GM21529 (cell line): ENCODE results near the gene PKD2.

ENCODE experiments used
- ATAC-seq: cut with Tn5 transposase; IDR thresholded peaks from one replicate; pipeline ENCODE4 v1.9.1; 2021; ENCODE audit not compliant: unreplicated experiment

The PKD2 gene

GRCh38 chr4:88007304-88008121, at the start of gene PKD2:
Gene PKD2 (plus strand): TSS chr4:88007635. CDS start chr4:88007734, 99 bp downstream.
- ATAC-seq = peak; percentile 89

DNA sequence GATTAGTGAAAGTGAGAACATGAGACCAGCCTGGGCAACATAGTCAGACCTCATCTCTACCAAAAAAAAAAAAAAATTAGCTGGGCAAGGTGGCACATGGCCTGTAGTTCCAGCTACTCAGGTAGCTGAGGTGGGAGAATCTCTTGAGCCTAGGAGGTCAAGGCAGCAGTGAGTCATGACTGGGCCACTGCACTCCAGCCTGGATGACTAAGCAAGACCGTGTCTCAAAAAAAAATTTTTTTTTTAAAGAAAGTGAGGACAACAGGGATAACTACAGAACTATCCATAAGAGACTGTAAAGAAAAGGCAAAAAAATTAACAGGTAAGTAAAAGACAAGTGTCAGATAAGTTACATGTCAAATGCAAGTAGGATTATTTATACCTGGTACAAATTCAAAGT, 45.4 kb upstream of the PKD2 start:
- ATAC-seq = no peak

DNA sequence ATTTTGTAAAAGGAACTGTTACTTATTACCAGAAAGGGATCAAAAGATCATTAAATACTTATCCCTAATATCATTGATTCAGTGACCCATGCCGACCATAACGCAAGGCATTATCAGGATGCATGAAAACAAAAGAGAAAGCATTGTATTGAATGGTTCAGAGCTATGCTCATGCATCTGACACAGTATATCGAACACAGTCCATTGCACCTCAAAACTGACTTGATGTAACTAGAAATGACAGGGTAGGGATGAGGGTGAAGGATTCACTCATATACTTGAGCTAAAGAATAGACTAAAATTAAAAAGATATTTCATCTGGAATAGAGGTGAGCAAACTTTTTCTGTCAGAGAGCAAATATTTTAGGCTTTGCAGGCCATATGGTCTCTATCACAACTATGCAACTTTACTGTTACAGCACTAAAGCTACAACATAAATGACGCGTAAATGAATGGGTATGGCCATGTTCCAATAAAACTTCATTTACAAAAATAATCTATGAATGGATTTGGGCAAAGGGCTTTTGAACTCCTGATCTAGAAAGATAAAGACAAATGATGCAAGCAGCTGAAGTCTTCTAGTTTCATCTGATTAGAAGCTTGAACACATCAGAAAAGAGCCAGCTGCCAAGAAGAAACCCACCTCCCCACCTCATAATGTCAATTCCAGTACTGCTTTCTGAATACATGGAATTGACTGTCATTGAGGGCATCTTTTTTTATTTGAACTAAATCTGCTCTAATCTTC, 44.9 kb upstream of the PKD2 start:
- ATAC-seq = no peak

GRCh38 chr4:87965501-87965975, 41.9 kb upstream of the PKD2 start:
- no peak for ATAC-seq

DNA sequence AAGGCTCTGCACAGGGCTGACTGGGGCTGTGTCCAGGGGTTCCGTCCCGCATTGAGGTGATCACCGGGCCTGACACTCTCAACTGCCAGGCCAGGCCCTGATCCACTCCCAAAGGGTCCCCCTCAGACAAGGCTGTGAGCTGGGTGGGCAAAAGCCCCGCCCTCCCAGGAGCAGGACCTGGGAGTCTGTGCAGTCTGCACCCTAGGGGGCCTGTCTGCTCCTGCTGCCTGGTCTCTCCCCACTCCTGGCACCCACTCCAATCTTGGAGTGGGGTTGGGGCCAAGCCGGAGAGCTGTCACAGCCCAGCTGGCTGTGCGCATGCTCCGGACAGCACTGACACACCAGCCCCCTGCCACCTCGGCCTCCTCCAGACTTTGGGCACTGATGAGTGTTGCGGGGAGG, 41.3 kb upstream of the PKD2 start:
- ATAC-seq = no peak

GRCh38 chr4:87967193-87967592, 40.2 kb upstream of the PKD2 start:
- ATAC-seq = no peak

- ATAC-seq = no peak
Observed at GRCh38 chr4:87970121-87970520, 37.3 kb upstream of the PKD2 start.

DNA sequence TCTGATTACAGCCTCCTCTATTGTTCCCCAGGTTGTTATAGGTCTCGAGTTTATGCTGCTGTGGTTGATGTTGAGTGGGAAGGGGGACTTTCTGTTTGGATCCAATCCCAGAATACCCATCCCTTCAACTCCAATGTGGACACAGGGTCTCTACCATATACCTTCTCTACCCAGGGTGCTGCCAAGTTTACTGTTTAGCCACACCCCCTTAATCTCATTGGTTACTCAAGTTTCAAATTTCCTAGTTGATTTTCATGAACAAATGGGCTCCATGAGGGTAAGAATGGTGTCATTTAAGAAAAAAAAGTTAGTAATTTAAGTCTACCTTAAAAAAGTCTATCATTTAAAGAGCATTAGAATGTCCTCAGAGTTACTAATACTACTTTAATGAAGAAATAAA, 35.6 kb upstream of the PKD2 start:
- no peak for ATAC-seq

GRCh38 chr4:87973283-87974169, 33.9 kb upstream of the PKD2 start:
- ATAC-seq = peak; percentile 74

DNA sequence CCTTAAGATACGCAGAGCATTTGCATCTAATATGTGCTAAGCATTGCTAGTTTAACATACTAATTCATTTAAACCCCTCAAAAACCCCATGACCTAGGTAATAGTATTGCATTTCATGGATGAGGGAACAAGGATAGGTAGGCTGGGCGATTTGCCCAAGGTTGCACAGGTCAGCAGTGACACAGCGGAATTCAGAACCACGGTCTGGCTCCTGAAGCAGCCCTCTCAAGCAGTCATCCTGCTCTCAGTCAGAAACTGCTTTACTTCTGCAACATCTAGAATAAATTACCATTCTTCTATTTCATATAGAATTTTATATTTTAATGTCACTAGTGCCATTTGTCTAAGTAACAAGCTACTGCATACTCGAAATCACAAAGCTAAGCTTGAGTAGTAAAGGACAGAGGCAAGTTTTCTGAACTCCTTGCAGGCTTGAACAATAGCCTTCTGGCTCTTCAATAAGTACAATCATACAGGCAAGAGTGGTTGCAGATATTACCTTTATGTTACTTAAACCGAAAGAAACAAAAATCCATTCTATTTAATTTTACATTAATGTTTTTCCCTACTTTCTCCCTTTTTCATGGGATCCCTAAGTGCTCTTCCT, 32.5 kb upstream of the PKD2 start:
- peak; percentile 23 for ATAC-seq

- ATAC-seq = peak; percentile 69
Observed at GRCh38 chr4:87975466-87975865, 32.0 kb upstream of the PKD2 start, which contains the start of gene SPP1. Gene SPP1 (plus strand): TSS chr4:87975714. CDS start chr4:87976896, 1,182 bp downstream.

DNA sequence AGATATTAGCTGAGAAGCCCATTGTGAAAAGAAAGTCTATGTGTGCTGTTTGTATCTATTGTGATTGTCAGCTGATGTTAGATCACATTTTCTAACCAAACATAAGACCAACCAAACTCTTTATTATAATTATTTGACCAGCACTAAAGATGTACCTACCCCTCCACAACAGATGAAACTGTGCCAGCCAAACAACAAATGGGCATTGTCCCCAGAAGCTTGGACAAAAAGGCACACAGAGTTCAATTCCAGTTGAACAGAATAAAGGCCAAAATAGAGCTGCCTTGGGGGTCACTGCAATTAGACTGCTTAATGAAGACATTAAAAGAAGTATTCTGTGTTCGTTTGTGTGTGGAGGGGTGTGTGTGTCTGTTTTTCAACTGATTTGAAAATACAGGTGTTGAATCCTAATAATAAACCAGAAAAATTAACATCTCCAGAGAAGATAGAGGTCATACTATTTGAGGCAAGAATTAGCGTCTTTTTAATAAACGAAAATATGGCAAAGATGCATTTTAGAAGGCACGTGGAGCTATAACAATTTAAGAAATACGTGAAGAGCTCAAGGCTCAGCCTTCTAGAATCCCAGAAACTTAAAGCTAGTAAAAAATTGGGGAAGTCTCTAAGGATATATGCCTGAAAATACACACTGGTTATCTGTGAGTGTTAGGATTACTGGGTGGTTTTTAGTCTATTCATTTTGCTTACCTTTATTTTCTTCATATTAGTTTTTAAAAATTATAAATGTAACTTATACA, 29.7 kb upstream of the PKD2 start:
- ATAC-seq = no peak

- ATAC-seq = no peak
Observed at GRCh38 chr4:87978681-87979080, 28.8 kb upstream of the PKD2 start.

DNA sequence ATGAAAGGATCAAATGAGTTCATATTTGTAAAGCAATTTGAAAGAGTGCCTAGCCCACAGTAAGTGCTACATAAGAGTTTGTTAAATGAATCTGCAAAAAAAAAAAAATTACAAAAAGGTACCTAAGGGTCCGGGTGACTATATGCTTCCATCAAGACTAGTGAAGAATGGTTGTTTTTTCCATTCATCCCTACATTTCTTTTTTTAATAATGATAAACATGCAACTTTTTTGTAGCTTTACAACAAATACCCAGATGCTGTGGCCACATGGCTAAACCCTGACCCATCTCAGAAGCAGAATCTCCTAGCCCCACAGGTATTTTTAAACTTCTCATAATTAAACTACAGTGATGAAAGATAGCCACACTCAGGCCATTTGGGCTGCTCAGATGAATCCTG, 27.6 kb upstream of the PKD2 start:
- ATAC-seq = no peak

DNA sequence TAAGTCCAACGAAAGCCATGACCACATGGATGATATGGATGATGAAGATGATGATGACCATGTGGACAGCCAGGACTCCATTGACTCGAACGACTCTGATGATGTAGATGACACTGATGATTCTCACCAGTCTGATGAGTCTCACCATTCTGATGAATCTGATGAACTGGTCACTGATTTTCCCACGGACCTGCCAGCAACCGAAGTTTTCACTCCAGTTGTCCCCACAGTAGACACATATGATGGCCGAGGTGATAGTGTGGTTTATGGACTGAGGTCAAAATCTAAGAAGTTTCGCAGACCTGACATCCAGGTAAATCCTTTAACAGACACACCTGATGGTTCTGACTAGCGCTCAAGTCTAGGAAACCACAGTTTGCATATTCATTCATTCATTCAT, 25.9 kb upstream of the PKD2 start:
- no peak for ATAC-seq

DNA sequence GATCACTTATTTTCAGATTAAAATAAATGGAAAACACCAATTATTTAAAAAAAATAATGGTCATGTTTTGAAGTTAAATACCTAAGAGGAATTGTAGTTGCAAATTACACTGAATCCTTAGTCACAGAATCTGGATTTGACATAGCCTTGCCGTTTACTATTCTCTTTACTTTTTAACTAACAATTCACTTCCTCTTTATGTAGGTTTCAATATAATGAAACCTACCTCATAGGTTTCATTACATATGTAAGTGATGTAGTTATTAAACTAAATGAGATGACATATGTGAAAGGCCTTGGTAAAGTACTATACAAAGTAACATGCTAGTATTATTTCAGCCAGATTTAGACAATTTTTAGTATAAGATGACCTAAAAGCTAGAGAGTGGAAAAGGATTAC, 25.4 kb upstream of the PKD2 start:
- no peak for ATAC-seq

- ATAC-seq = no peak
Observed at GRCh38 chr4:87982446-87983010, 24.9 kb upstream of the PKD2 start.

GRCh38 chr4:87983996-87984395, 23.4 kb upstream of the PKD2 start:
- no peak for ATAC-seq

DNA sequence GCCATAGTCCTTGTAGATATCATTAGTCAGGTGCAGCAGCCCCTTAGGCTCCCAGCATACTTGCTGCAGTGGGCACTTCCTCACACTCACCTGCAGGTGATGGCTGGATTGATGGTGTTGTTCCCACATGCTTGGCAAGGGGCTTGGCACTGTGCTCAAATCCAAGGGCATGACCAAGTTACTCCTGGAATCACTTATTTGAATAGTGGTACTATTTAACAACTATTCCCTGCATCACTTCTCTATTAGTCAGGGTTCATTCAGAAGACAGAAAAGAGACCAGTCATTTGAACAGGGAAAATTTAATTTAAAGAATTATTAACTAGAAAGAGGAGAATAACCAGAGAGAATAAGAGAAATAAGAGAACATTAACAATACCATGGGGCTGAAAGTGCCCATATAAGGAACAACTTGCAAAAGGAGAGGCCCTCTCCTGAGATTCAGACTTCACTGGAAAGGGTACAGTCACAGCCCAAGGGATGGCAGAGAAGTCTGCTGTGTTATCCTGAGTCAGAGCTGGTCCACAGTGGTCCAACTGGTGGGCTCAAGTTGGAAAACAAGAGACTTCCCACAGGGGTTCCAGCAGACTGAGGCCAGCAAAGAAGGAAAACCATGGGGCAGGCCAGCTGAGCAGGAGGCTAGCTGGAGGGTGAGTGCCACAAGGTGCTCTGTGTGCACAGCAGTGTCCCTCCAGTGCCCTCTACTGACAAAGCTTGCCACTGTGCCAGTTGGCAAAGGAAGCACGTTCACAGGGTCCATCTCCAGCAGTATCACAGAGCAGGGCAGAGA, 22.1 kb upstream of the PKD2 start:
- peak; percentile 76 for ATAC-seq
